Measurements from ENCODE around the gene ACVR1.
"Not testable (repeated sequence)": the region's sequence is repeated elsewhere in the genome, so short reads cannot be mapped to it uniquely, and the experiment has no call there.

Gene ACVR1

GRCh38 chr2:157747695-157748370 is 128.3 kb downstream of the ACVR1 start:
- no peak for DNase-seq

DNA sequence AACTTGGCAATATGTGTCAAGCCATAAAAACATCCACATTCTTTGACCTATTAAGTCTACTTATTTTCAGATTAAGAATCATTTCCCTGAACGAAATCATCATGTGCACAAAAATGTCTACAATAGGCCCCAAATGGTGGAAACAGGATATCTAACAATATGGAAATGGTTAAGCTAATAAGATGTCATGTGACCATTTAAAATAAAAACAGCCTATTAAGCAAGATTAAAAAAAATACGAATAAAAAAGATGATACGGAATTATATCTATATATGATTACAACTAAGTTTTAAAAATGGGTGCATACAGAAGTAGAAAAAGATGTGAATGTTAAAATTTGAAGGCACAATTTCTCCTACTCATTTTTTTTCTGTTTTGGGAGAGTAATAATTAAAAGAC is 128.8 kb downstream of the ACVR1 start:
- DNase-seq = no peak

DNA sequence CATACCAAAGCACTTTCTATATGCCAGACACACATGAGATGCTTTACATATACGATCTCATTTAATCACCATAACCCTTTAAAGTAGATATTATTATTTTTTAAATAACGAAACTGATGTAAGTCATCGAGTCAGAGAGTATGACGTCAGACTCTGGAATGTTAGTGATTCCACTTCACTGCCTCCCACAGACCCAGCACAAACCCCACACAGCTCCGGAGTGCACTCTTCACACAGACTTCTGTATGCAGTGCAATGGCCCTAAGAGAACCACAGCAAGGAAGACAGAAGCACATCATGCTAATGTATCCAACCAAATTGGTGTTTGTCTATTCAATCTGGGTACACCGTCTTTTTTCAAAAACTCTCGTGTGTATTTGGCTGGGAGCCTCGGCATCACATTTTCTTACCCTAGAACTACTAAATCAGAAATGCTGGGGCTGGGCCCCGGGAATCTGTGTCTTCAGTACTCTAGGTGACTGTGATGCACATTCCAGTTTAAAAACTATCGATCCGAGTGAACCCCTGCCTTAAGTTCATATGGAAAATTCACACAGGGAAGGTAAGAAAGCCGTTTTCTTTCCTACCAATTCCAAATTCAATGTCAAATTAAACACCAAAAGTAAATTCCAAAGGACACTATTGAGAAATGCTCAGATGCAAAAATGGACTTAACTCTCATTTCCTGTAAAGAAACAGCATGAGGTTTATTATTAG is 129.7 kb downstream of the ACVR1 start:
- DNase-seq = no peak

- DNase-seq = no peak
These were observed 131.5 kb downstream of the ACVR1 start for GRCh38 chr2:157744571-157745076.

- no peak for DNase-seq
These were observed 133.1 kb downstream of the ACVR1 start for GRCh38 chr2:157743051-157743450.

- no peak for DNase-seq
These were observed 134.2 kb downstream of the ACVR1 start for GRCh38 chr2:157741819-157742484.

DNA sequence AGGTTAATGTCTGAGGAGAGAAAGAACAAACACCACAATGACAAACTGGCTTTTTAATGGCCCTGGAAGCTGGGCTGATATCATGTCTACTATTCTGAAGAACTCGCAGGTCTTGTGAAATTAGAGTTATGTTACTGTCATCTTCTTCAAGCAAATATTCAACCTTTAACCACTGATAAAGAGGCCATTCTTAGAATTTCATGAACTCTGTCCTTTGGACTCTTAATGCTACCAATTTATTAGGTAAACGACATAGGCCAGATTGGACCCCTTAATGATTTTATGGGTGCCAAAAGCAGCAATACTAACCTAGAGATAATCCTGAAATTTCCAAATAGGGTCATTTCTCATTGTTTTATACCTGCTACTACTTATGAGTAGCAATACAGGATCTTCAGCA is 138.5 kb downstream of the ACVR1 start:
- no peak for DNase-seq

- no peak for DNase-seq
These were observed 140.6 kb downstream of the ACVR1 start for GRCh38 chr2:157735532-157735931.

- DNase-seq = no peak
These were observed 142.9 kb downstream of the ACVR1 start for GRCh38 chr2:157733263-157733662.

- DNase-seq = no peak
These were observed 143.5 kb downstream of the ACVR1 start for GRCh38 chr2:157732596-157732995.

- DNase-seq = no peak
These were observed 148.4 kb downstream of the ACVR1 start for GRCh38 chr2:157727693-157728092.

DNA sequence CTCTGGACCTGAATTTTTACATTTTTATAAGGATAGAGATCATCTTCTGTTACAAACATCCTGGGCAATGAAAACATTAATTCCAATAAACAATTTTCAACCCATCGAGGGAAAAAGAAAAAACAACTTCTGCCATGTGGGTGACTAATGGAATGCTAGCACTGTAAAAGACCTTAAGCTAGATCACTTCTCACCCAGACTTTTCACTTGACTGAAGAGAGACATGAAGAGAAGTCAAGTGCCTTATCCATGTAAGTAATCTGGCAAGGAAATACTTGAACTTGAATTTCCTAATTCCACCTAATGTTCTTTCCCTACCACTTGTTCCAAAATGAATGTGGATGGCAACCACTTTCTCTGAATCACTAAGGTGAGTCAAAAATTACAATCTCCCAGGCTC is 149.2 kb downstream of the ACVR1 start:
- no peak for DNase-seq

GRCh38 chr2:157725846-157726245 is 150.3 kb downstream of the ACVR1 start:
- DNase-seq = no peak

GRCh38 chr2:157722580-157723234 is 153.4 kb downstream of the ACVR1 start:
- no peak for DNase-seq

GRCh38 chr2:157720504-157720903 is 155.6 kb downstream of the ACVR1 start:
- DNase-seq = no peak

GRCh38 chr2:157704653-157705052 is 171.5 kb downstream of the ACVR1 start:
- not testable (repeated sequence) for DNase-seq

- DNase-seq = not testable (repeated sequence)
These were observed 172.0 kb downstream of the ACVR1 start for GRCh38 chr2:157704148-157704547.

DNA sequence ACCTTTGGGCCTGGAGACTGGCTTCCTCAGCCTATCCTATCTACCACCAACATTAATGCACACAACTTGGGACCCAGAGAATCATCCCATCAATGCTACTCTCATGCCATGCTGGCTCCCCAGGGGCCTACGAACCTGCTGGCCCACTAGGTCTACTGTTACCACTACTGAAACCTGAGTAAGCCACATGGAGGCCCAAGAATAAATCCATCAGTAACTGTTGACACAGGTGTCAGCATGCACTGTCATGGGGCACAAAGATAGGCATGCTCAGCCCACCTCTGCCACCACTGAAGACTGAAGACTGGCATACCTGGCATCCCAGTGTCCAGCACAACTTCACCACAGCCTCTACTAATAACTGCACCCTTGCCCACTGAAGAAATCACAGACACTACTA is 176.3 kb downstream of the ACVR1 start:
- DNase-seq = no peak

GRCh38 chr2:157699009-157699408 is 177.1 kb downstream of the ACVR1 start:
- DNase-seq = no peak

GRCh38 chr2:157698430-157698829 is 177.7 kb downstream of the ACVR1 start:
- no peak for DNase-seq

DNA sequence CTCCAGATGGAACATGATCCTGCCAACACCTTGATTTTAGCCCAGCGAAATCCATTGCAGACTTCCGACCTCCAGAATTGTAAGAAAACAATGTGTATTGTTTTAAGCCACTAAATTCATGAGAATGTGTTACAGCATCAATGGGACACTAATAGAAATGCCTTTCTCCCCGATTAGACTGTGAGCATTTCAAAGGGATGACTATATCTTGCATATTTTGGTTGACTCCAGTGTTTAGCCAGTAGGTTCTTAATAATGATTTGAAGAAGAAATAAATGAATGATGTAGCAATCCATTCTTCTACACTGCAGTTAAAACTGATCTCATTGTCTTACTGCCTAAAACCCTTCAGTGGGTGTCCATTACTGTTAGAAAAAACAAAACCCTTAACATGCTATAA is 180.1 kb downstream of the ACVR1 start:
- no peak for DNase-seq

GRCh38 chr2:157692768-157693167 is 183.4 kb downstream of the ACVR1 start:
- no peak for DNase-seq

DNA sequence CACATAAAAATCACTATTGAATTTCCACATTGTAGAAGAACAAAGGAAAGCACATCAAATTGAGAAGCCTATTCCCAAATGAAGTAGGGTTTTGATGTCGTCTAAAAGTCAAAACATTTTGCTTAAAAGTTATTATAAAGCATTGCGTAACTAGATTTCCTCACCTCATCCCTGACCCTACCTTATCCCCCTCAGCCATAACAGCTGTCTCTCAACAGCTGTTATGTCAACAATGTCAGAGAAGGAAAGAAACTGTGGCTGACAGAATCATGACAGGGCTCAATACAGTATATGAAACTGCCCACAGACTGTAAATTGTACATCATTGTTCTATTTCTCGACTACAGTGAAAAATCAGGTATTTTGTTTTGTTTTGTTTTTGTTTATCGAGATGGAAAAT is 184.4 kb downstream of the ACVR1 start:
- DNase-seq = no peak
